GM21447 (cell line): ENCODE measurements around the gene C12orf50.
"Not testable (repeated sequence)": the region's sequence is repeated elsewhere in the genome, so short reads cannot be mapped to it uniquely, and the experiment has no call there.

Experiments used
- ATAC-seq: cut with Tn5 transposase; IDR thresholded peaks from one replicate; pipeline ENCODE4 v1.9.1; 2021; ENCODE audit not compliant: unreplicated experiment

C12orf50 gene, protein sequence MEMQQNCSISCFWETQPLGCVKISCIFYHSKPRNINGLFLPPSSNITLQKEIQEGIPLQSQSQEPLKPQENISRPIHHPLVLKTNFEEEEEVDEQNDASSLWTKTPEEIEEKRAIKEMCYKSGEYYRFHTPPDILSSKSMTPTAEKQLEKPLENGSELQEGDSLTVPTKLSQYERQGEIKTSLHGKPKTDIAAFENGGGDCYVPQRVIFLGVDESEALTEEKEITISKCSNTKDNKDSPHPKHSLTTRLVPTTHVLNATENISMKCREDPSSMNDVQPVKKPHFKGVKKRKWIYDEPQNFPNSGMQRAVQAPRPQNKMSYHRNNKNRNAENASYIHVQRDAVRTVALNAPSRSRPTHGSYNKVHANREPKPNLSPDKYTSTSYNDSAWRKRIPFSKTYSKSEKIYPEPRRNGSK

GRCh38 chr12:88029093-88029665 is at the start of gene C12orf50:
TSS of gene C12orf50 (minus strand) at chr12:88029401. CDS start at chr12:88026962, 2,439 bp downstream.
- ATAC-seq = no peak

DNA sequence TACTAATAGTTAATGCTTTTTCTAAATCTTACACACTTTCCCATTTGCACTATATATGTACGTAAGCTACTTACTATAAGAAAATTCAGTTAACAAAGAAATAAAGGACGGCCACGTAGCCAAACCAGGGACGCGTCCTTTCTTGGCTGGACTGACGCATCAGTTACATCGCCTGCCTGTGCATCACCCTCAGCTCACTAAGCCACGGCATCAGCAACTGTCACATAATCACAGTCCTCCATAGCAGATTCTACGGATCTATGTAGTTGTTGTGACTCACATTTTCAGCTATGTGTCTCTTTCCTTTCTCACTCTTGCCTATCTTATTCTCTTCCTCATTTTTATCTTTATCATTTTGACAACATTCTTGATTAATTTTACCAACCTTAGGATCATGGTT is 38.1 kb upstream of the C12orf50 start:
- no peak for ATAC-seq

- peak; percentile 86 for ATAC-seq
Measured at GRCh38 chr12:88063375-88063774, 34.2 kb upstream of the C12orf50 start.

DNA sequence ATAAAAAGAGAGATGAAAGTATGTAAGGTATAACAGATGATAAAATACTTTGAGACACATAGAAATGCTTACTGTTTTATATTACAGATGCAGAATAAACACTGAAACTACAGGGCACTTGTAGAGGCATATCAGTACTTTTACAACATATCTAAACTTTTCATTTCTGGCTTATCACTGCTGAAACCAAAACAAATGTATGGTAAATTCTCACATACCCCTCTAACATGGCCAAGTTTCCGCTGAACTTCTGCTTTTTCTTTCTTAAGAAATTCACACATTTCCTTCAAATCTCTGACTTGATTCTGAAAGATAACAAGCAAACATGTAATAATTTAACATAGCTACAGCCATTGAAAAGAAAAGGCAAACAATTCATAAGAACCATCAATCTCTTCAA is 33.3 kb upstream of the C12orf50 start:
- peak; percentile 69 for ATAC-seq

DNA sequence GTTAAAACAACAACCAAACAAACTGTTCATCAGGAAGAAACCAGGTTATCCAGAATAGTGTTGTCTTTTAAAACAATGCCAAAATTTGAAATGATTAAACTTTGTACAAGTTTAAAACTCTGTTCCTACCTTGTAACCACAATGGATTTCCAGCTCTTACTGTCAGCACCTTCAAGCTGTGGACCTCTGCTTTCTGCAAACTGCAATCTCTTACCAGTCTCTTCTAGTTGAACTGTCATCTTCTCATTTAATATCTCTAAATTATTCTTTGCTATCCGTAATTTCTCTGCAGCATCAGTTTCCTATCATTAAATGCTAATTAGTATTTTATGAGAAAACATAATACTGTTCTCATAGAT is 29.5 kb upstream of the C12orf50 start:
- no peak for ATAC-seq

DNA sequence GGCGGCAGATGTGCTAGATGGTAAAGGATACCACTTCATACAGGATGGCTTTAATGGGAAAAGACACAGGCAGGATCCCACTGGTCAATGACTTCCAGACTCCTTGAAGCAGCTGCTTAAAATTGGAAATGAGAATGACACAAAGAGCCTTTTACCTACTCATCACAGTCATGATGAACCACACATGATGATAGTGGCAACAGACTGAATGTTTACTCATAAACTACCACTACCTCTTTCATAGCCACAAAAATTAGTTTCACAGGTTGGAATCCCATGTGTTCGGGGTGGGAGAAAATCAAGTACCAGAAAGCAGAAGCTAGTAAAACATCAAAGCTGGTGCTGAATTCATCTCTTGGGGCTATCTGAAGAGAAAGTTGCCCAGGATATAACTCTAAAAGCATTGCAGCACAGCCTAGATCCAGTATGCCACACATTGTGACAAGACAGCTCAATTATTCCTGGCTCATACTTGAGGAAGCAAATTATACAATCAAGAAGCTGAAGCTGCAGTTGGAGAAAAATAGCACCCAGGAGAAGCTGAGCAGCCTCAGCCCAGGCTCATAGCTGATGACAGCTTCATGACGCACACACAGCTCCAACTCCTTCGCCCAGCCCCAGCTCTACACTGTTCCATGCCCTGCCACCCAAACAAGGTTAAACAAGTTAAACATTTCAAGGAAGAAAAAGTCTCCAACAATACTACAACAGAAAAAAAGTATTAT is 29.0 kb upstream of the C12orf50 start:
- ATAC-seq = no peak

DNA sequence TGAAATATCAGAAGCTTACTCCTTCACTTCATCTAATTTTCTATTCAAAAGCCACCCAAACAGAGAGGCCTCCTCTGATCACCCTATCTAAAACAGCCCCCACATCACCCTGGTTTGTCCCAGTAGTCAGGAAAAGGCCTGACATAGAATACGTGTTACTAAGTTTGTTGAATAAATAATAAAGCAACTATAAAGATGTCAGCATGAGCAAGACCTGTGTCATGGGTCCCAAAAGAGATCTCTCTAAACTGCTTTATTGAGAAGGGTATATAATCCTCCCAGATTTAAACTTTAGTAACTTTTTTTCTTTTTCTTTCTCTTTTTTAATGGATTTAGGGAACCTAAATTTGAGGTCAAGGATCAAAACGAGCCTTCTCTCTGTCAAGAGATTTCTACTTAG is 27.4 kb upstream of the C12orf50 start:
- no peak for ATAC-seq

- no peak for ATAC-seq
Measured at GRCh38 chr12:88052686-88053085, 23.5 kb upstream of the C12orf50 start.

DNA sequence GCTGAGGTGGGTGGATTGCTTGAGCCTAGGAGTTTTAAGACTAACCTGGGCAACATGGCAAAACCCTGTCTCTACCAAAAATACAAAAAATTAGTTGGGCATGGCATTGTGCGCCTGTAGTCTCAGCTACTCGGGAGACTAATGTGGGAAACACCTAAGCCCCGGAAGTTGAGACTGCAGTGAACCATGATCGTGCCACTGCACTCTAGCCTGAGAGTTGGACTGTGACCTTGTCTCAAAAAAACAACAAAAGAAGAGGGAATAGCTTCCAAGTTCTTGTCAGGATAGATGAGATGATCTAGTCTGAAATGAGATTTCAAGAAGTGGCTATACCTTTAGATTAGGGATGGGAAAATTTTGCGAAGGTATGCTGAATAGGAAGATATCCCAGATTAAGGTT is 14.8 kb upstream of the C12orf50 start:
- ATAC-seq = no peak

- no peak for ATAC-seq
Measured at GRCh38 chr12:88037770-88038169, 8.6 kb upstream of the C12orf50 start.

DNA sequence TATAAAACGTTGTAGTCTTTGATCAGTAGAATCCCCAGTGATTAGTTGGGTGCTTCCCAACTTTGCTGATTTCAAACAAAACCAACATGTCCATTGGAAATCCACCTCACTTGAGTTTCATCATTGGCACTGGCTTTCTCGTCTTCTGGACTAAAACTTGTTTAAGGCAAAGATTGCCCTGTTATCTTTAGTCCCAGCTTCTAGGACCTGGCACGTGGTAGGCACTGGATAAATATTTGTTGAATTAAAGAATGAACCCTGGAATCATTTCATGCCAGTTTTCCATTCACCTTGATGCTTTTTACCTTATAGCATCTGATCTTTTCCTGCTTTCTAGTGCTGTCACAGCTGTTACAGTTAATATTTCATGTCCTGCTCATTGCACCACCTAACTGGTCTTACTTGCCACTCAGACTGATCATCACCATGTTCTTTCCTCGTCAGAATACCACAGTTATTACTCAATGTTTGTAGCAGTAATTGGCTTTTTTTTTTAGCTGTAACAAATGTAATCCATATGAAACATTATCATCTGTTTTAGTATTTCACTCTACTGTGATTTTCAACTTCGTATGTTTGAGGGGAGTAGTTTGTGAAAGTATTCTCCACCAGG is 7.3 kb upstream of the C12orf50 start:
- ATAC-seq = no peak

DNA sequence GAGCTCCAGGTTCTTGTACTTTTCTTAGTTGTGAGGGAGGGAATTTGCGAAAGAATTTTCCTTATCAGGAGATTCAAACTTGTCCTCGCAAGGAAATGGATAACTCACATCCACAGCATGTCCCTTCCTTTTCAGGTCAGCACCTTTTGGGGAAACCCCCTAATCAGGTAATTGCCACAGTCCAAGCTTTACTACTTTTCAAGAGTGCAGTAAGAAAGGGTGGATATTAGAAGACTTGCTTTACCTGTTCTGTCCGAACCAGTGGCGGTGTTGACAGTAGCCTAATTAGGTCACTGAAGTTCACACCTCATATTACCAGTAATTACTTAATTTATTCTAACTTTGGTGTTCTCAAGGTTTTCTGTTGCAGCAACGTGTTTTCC is 6.7 kb upstream of the C12orf50 start:
- ATAC-seq = peak; percentile 28

GRCh38 chr12:88035271-88035906 is 6.2 kb upstream of the C12orf50 start:
- ATAC-seq = peak; percentile 99

DNA sequence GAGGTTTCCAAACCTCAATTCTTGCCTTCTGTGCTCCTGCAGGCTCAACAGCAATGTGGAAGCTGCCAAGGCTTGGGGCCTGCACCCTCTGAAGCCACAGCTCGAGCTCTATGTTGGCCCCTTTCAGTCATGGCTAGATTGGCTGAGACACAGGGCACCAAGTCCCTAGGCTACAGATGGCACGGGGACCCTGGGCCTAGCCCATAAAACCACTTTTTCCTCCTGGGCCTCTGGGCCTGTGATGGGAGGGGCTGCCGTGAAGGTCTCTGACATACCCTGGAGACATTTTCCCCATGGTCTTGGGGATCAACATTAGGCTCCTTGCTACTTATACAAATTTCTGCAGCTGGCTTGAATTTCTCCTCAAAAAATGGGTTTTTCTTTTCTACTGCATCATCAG is 2.0 kb upstream of the C12orf50 start:
- ATAC-seq = not testable (repeated sequence)

- no peak for ATAC-seq
Measured at GRCh38 chr12:88026196-88026595, 3.0 kb downstream of the C12orf50 start.

GRCh38 chr12:88017964-88018363 is 11.2 kb downstream of the C12orf50 start:
- ATAC-seq = no peak

- no peak for ATAC-seq
Measured at GRCh38 chr12:88015825-88016224, 13.4 kb downstream of the C12orf50 start.

GRCh38 chr12:88011755-88012154 is 17.4 kb downstream of the C12orf50 start:
- no peak for ATAC-seq

GRCh38 chr12:88006351-88006750 is 22.9 kb downstream of the C12orf50 start:
- no peak for ATAC-seq

DNA sequence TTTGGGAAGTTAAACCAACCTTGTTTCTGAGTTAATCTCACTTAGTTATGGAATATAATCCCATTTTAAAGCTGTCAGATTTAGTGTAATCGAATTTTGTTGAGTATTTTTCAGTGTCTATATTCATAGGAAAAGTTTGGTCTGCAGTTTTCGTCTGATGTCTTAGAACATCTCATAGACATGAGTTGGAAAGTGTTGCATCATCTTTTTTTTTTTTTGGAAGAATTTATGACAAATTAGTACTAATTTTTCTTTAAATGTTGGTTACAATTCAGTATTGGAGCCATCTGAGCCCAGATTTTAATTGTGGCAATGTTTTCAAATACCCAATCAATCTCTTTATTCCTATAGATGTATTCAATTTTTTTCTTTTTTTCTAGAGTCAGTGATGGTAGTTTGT is 27.9 kb downstream of the C12orf50 start:
- no peak for ATAC-seq

GRCh38 chr12:87995581-87996178 is 33.5 kb downstream of the C12orf50 start:
- ATAC-seq = peak; percentile 90
